Activated CD8-positive, alpha-beta memory T cell treated with anti-CD3 and anti-CD28 coated beads, Interleukin-2, amount 50 U/mL, for 48 hours (primary cell): Measurements from ENCODE around the gene ZCWPW1.
"Not testable (repeated sequence)": the region's sequence is repeated elsewhere in the genome, so short reads cannot be mapped to it uniquely, and the experiment has no call there.

Experiments used
- DNase-seq: peaks from one replicate; pipeline ENCODE4 v3.0.0-alpha.2; 2020

The ZCWPW1 gene

GRCh38 chr7:100372256-100372655, 56.2 kb downstream of the ZCWPW1 start:
- peak; percentile 68 for DNase-seq

GRCh38 chr7:100371561-100372171, 56.8 kb downstream of the ZCWPW1 start:
- DNase-seq: no peak

GRCh38 chr7:100370746-100371145, 57.8 kb downstream of the ZCWPW1 start:
- DNase-seq: no peak

GRCh38 chr7:100370303-100370702, 58.2 kb downstream of the ZCWPW1 start:
- no peak for DNase-seq

GRCh38 chr7:100369105-100369504, 59.4 kb downstream of the ZCWPW1 start:
- DNase-seq: no peak

- no peak for DNase-seq
Observed at GRCh38 chr7:100367676-100368613, 60.6 kb downstream of the ZCWPW1 start.

GRCh38 chr7:100367251-100367620, 61.3 kb downstream of the ZCWPW1 start:
- no peak for DNase-seq

GRCh38 chr7:100366411-100367250, 61.9 kb downstream of the ZCWPW1 start:
- no peak for DNase-seq

- not testable (repeated sequence) for DNase-seq
Observed at GRCh38 chr7:100365998-100366367, 62.5 kb downstream of the ZCWPW1 start.

GRCh38 chr7:100364480-100364879, 64.0 kb downstream of the ZCWPW1 start:
- DNase-seq: no peak

- DNase-seq: not testable (repeated sequence)
Observed at GRCh38 chr7:100363797-100364196, 64.7 kb downstream of the ZCWPW1 start.

- no peak for DNase-seq
Observed at GRCh38 chr7:100363098-100363497, 65.4 kb downstream of the ZCWPW1 start.

- no peak for DNase-seq
Observed at GRCh38 chr7:100360135-100360854, 68.2 kb downstream of the ZCWPW1 start.

GRCh38 chr7:100358857-100359212, 69.7 kb downstream of the ZCWPW1 start:
- no peak for DNase-seq

GRCh38 chr7:100358027-100358856, 70.3 kb downstream of the ZCWPW1 start, which contains the start of gene PILRB:
Gene PILRB, plus strand, starts transcription at chr7:100358117. Its CDS starts 186 bp downstream, at chr7:100358303.
- no peak for DNase-seq

GRCh38 chr7:100357131-100357561, 71.4 kb downstream of the ZCWPW1 start:
- DNase-seq: no peak

- DNase-seq: no peak
Observed at GRCh38 chr7:100356416-100357068, 72.0 kb downstream of the ZCWPW1 start.

- peak; percentile 66 for DNase-seq
Observed at GRCh38 chr7:100353685-100354330, 74.7 kb downstream of the ZCWPW1 start.

- DNase-seq: no peak
Observed at GRCh38 chr7:100352984-100353684, 75.4 kb downstream of the ZCWPW1 start.

- DNase-seq: not testable (repeated sequence)
Observed at GRCh38 chr7:100352230-100352781, 76.2 kb downstream of the ZCWPW1 start.
